Osteocyte (in vitro differentiated cells): Measurements from ENCODE around the gene FAM98B. TPM values are rescaled to one million over a fixed set of nuclear protein-coding genes. Genes with fewer than 3 reads are reported as not detected.

Source experiments
- DNase-seq: peaks from one replicate; pipeline ENCODE4 v3.0.0; 2021; ENCODE audit warnings: mixed read lengths; ENCODE audit not compliant: unreplicated experiment; ENCODE audit errors: extremely low spot score
- H3K27ac Mint-ChIP-seq: one replicate; pipeline ENCODE4 v1.8.0; 2021; ENCODE audit warnings: mild to moderate bottlenecking, mixed read lengths; ENCODE audit not compliant: unreplicated experiment
- H3K27me3 Mint-ChIP-seq: one replicate; pipeline ENCODE4 v1.8.0; 2021; ENCODE audit warnings: mixed read lengths; ENCODE audit not compliant: unreplicated experiment
- H3K36me3 Mint-ChIP-seq: one replicate; pipeline ENCODE4 v1.8.0; 2021; ENCODE audit warnings: mixed read lengths; ENCODE audit not compliant: unreplicated experiment
- H3K4me1 Mint-ChIP-seq: one replicate; pipeline ENCODE4 v1.8.0; 2021; ENCODE audit warnings: mixed read lengths; ENCODE audit not compliant: unreplicated experiment
- H3K4me3 Mint-ChIP-seq: one replicate; pipeline ENCODE4 v1.8.0; 2021; ENCODE audit warnings: mild to moderate bottlenecking, moderate library complexity, mixed read lengths; ENCODE audit not compliant: unreplicated experiment
- H3K9me3 Mint-ChIP-seq: one replicate; pipeline ENCODE4 v1.8.0; 2021; ENCODE audit warnings: mixed read lengths; ENCODE audit not compliant: unreplicated experiment
- total RNA-seq: library from RNA; stranded (reverse); gene quantifications from 2 replicates; pipeline ENCODE4 v1.2.1, GENCODE V29; 2021
- TF ChIP-seq, protein P1 (sequence below): fragments of 200-600 bp; sonication (generic); IDR thresholded peaks from 2 replicates; pipeline ENCODE4 v1.5.0; 2021; ENCODE audit warnings: antibody characterized with exemption, mild to moderate bottlenecking, moderate library complexity

The FAM98B gene
- total RNA-seq, 1 donor from 2014 or later: 19.3 TPM

DNA sequence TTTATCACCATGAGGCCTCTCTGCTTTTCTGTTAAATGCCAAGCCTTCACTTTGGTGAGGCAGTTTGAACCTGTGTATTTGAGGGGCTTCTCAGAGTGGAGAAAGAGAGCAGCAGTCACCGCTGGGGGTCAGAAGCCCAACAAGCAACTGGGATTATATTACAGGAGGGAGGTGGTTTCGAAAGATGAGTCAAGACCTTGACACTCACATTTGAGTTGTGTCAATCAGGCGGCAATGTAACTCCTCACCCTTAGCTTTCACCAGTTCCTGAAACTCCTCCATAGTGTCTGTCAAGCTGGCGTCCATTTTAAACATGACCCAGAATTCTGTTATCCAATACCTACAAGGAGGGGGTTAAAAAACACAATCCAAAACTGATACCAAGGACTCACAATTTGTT is 64.2 kb downstream of the FAM98B start:
- Mint-ChIP-seq H3K4me3 (no peak overlapping the region), H3K27ac (no peak overlapping the region), H3K4me1 (peaks cover 7% of the 10 kb centered on the region), H3K27me3 (no peaks in the 10 kb centered on the region), H3K9me3 (no peaks in the 10 kb centered on the region), H3K36me3 (no peaks in the 10 kb centered on the region)
- TF ChIP-seq, protein P1, sequence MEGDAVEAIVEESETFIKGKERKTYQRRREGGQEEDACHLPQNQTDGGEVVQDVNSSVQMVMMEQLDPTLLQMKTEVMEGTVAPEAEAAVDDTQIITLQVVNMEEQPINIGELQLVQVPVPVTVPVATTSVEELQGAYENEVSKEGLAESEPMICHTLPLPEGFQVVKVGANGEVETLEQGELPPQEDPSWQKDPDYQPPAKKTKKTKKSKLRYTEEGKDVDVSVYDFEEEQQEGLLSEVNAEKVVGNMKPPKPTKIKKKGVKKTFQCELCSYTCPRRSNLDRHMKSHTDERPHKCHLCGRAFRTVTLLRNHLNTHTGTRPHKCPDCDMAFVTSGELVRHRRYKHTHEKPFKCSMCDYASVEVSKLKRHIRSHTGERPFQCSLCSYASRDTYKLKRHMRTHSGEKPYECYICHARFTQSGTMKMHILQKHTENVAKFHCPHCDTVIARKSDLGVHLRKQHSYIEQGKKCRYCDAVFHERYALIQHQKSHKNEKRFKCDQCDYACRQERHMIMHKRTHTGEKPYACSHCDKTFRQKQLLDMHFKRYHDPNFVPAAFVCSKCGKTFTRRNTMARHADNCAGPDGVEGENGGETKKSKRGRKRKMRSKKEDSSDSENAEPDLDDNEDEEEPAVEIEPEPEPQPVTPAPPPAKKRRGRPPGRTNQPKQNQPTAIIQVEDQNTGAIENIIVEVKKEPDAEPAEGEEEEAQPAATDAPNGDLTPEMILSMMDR: no peak
- DNase-seq: no peak

DNA sequence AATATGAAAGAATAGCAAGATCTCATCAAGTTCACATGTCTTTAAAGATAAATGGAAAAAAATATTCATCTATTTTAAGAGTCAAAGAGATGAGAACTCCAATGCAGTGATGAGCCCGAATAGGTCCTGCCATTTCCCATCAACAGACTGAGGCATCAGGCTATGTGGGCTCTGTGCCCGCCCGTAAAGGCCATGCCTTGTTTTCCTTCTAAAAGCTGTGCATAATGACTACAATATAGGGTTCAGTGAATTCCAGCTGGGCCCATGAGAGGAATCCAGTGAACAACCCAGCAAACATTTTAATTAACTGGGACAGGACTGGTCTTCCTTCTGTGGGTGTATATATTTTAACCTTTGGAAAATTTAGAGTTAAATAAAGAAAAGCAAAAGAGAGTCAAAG is 66.1 kb downstream of the FAM98B start:
- no peak for DNase-seq
- no peaks in the 10 kb centered on the region for H3K36me3 Mint-ChIP-seq
- H3K4me3 Mint-ChIP-seq: no peak overlapping the region
- TF ChIP-seq, protein P1: no peak
- H3K9me3 Mint-ChIP-seq: no peaks in the 10 kb centered on the region
- H3K4me1 Mint-ChIP-seq: no peaks in the 10 kb centered on the region
- no peak overlapping the region for H3K27ac Mint-ChIP-seq
- no peaks in the 10 kb centered on the region for H3K27me3 Mint-ChIP-seq

DNA sequence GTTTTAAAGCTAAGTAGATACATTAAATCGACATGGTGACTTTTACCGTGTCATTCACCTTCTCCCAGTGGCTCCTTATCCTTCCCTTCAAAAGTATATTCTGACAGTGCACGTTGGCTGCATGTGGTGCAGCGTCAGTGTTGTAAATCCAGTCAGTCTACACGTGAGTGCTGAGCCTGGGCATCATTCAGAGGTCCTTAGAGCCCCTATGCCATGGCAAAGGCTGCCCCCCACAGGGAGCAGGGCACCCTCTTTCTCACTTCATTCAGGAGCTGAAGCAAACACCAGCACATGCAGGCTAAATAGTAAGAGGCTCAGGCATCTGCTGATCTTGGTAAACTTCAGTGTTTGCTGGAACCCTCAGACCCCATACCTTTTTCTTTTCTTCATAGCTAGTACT is 67.4 kb downstream of the FAM98B start:
- H3K4me3 Mint-ChIP-seq: no peak overlapping the region
- no peak overlapping the region for H3K27ac Mint-ChIP-seq
- no peaks in the 10 kb centered on the region for H3K4me1 Mint-ChIP-seq
- TF ChIP-seq, protein P1: no peak
- DNase-seq: no peak
- H3K9me3 Mint-ChIP-seq: no peaks in the 10 kb centered on the region
- no peaks in the 10 kb centered on the region for H3K36me3 Mint-ChIP-seq
- no peaks in the 10 kb centered on the region for H3K27me3 Mint-ChIP-seq

DNA sequence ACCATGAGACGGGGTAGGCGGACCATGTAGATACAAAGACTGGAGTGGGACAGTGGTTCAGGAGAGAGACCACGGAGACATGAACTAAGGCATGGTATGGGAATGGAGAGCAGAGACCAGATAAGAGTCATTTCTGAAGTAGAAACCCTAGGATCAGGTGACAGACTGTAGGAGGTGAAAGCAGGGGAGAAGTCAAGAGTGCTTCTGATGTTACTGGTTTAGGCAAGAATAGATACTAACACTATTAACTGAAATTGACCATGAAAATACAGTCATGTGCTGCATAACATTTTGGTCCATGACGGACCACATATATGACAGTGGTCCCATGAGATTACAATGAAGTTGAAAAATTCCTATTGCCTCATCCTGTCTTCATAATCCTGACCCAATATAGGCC is 69.0 kb downstream of the FAM98B start:
- Mint-ChIP-seq H3K4me3 (no peak overlapping the region), H3K9me3 (no peaks in the 10 kb centered on the region), H3K36me3 (no peaks in the 10 kb centered on the region), H3K4me1 (no peaks in the 10 kb centered on the region), H3K27me3 (no peaks in the 10 kb centered on the region), H3K27ac (no peak overlapping the region)
- DNase-seq: no peak
- TF ChIP-seq, protein P1: no peak

DNA sequence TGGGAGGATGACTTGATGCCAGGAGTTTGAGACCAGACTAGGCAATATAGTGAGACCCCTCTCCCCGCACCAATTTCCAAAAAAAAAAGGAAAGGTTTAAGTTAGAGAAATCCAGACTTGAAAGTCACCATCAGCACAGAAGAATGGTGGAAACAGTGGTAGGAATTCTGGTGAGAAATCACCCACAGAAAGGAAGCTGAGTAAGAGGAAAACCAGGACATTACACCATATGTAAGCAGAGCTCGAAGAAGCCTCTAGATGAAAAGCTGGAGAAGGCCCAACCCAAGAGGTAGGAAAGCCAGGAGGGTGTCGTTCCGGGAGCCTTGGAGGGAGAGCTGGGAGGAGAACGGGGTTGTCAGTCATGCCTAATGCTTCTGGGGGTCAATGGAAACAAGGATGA is 70.2 kb downstream of the FAM98B start:
- TF ChIP-seq, protein P1: no peak
- Mint-ChIP-seq H3K4me3 (no peak overlapping the region), H3K9me3 (peaks cover 4% of the 10 kb centered on the region), H3K27ac (no peak overlapping the region), H3K36me3 (no peaks in the 10 kb centered on the region), H3K27me3 (peaks cover 10% of the 10 kb centered on the region), H3K4me1 (no peaks in the 10 kb centered on the region)
- no peak for DNase-seq
